Hindlimb muscle (tissue), 1 donor: Measurements from ENCODE around the gene KIAA0232. TPM values are rescaled to one million over a fixed set of nuclear protein-coding genes. Genes with fewer than 3 reads are reported as not detected.
"Not testable (repeated sequence)": the region's sequence is repeated elsewhere in the genome, so short reads cannot be mapped to it uniquely, and the experiment has no call there.

Source experiments
- DNase-seq: peaks from one replicate; pipeline ENCODE4 v3.0.0-alpha.2; 2013
- polyA plus RNA-seq: library from polyadenylated mRNA; unstranded; fragments of 120-200 nt; gene quantifications from one replicate; pipeline ENCODE4 v1.2.1, GENCODE V29; 2013; ENCODE audit not compliant: insufficient read length

KIAA0232 gene
- polyA plus RNA-seq, 1 donor: 17.2 TPM

- no peak for DNase-seq
Observed at GRCh38 chr4:6754481-6755087, 27.9 kb upstream of the KIAA0232 start.

GRCh38 chr4:6755088-6755753 is 27.3 kb upstream of the KIAA0232 start:
- DNase-seq: no peak

GRCh38 chr4:6756345-6756744 is 26.2 kb upstream of the KIAA0232 start:
- not testable (repeated sequence) for DNase-seq

- DNase-seq: no peak
Observed at GRCh38 chr4:6758728-6759127, 23.8 kb upstream of the KIAA0232 start.

GRCh38 chr4:6760865-6761264 is 21.7 kb upstream of the KIAA0232 start:
- no peak for DNase-seq

DNA sequence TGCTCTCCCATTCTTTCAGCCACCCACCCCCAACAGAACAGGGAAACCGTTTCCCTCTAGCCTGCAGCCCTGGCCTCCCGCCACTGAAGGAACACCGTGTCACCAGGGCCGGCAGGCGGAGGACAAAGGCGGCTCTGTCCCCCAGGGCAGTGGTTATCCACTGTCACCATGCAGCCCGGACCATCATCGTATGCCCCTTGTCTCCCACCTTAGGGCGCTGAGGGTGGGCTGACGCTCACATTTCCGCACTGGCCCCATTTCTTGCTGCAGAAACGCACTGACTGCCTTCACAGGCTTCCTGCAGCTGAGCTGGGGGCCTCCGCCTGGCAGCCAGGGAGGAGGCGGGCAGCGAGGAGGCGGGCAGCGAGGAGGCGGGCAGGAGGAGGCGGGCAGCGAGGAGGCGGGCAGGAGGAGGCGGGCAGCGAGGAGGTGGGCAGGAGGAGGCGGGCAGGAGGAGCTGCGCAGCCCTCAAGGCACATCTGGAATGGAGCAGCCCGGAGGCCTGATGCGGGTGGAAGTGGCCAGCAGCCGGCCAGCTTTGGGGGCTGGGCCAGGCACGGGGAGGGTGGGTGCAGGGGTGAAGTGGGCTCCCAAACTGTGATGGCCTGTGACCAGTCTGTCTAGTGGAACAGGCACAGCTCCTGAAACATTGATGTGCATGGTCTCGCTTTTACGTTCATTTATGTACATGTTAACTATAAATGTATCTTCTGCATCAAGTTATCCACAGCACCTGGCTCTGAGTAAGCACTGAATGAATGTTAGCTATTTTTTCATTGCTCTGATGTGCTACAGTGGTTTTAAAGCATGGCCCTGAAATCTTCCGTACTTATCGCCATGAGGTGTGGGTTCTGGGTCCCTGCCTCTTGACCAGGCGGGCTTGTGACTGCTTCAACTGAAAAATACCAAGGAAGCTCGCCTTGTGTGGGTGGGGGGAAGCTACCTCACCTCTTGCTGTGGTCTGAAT is 20.6 kb upstream of the KIAA0232 start:
- no peak for DNase-seq

GRCh38 chr4:6763330-6763851 is 19.1 kb upstream of the KIAA0232 start:
- no peak for DNase-seq

- DNase-seq: no peak
Observed at GRCh38 chr4:6764976-6765620, 17.4 kb upstream of the KIAA0232 start.

GRCh38 chr4:6765703-6766102 is 16.8 kb upstream of the KIAA0232 start:
- DNase-seq: no peak

DNA sequence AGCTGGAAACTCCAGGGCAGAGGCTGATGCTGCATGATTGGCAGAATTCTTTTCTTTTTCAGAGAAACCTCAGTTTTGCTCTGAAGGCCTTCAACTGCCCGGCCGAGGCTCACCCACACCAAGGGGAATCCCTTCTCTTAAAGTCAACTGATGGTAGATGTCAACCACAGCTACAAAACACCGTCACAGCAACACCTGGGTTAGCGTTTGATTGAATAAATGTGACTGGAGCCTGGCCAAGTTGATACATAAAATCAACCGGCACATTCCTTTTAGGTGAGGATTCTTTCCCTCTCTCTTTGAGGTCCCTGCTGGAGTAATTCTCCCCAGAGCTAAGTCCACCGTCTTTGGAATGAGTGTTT is 15.2 kb upstream of the KIAA0232 start:
- DNase-seq: no peak

- DNase-seq: no peak
Observed at GRCh38 chr4:6767748-6768538, 14.6 kb upstream of the KIAA0232 start.

DNA sequence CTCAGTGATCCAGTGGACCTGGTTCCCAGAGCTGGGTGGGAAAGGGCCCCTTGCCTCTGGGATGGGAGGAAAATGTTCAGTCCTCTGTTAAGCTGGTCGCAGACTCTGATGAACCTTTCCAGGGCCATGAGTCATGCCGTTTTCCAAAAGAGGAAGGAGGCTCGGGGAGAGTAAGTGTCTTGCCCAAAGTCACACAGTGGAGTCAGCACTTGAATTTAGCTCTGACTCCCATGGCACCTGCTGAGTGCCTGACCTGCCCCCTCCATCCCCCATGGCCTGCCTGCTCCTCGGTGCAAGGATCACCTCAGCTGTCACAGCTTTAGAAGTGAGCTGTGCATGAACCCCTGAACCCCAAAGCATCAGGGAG is 14.0 kb upstream of the KIAA0232 start:
- DNase-seq: no peak

DNA sequence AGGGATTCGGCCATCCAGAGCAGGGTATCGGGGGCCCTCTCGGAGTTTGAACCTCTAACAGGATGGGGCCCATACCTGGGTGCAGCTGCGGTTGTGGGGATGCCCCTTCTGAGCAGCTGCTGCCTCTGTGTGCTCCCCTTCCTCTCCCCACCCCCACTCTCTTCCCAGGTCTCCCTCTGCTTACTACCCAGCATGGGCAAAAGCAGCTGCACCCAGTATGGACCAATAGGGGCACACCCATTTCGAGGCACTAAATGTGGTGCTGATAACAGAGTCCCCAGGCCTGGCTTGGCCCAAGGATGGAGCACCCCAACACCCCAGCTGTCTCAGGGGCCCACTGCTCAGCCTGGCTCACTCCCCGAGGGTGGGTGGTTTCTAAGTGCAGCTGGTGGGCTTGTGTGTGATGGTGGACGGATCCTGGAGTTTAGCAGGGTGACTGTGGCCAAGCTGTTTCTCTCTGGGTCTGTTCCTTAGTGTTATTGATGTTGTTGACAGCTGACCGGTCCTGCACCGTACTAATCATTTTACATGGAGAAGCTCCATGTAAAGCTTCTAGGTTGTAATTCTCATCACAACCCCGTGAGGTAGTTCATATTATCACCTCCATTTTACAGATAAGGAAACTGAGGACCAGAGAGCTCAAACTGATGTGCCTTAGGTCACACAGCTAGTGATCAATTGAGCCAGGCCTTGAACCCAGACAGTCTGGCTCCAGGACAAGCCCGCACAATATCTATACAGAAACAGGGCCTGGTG is 13.1 kb upstream of the KIAA0232 start:
- DNase-seq: no peak

DNA sequence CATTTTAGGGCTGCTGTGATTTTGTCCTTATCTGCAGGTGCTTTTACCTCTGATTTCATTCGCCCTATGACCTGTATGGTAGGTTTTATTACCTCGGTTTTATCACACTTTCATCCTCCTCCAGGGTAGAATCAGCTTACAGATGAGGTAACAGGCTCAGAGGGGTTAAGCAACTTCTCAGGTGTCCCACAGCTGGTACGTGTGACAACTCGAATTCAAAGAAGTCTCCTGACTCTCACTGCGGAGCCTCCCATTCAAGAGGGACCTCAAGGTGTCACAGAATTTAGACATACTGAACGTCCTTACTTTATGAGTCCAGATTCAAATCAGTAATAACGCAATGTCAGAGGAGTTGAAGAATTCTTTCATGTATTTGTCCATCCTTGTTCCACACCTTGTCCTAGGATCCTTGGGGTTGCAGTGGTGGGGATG is 12.5 kb upstream of the KIAA0232 start:
- DNase-seq: no peak

GRCh38 chr4:6770581-6771228 is 11.8 kb upstream of the KIAA0232 start:
- no peak for DNase-seq

GRCh38 chr4:6771229-6771671 is 11.3 kb upstream of the KIAA0232 start:
- no peak for DNase-seq

GRCh38 chr4:6772223-6772928 is 10.2 kb upstream of the KIAA0232 start:
- DNase-seq: no peak

- DNase-seq: no peak
Observed at GRCh38 chr4:6773106-6773505, 9.4 kb upstream of the KIAA0232 start.

DNA sequence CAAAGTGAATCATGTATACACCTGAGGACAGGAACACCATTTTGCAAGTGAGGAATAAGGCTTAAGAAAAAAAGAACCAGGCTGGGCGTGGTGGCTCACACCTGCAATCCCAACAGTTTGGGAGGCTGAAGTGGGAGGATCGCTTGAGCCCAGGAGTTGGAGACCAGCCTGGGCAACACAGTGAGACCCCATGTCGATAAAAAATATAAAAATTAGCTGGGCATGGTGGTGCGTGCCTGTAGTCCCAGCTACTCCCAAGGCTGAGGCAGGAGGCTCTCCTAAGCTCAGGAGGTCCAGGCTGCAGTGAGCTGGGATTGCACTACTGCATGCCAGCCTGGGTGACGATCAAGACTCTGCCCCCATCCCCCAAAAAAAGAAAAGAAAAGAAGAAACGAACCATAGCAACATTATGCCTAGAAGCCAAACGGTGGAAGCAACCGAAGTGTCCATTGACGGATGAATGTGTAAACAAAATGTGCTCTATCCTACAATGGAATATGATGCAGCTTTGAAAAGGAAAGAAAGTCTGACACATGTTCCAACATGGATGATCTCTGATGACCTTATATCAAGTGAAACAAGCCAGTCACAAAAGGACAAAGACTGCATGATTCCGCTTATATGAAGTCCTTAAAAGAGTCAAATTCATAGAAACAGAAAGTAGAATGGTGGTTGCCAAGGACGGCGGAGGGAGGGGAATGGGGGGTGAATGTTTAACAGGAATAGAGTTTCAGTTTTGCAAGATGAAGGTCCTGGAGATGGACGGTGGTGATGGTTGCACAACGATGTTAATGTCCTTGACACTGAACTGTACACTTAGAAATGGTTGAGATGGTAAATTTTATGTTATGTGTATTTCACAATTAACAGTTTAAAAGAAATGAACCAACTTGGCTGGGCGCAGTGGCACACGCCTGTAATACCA is 8.6 kb upstream of the KIAA0232 start:
- DNase-seq: no peak
